RWPE2 (cell line): ENCODE results near the gene ADA.

Source experiments
- ATAC-seq: fragments of 200-7000 bp; cut with Tn5 transposase; 3 replicates; pipeline ENCODE4 v1.9.1; 2021; ENCODE audit warnings: low read depth
- DNase-seq: peaks from one replicate; pipeline ENCODE4 v3.0.0-alpha.2; 2020; ENCODE audit warnings: low spot score
- H3K27ac ChIP-seq: fragments of 450-650 bp; 2 replicates; pipeline ENCODE4 v1.5.1; 2017; ENCODE audit warnings: mild to moderate bottlenecking; ENCODE audit not compliant: poor library complexity, severe bottlenecking
- H3K27me3 ChIP-seq: fragments of 250-450 bp; sonication (Bioruptor Pico); 2 replicates; pipeline ENCODE4 v1.5.1; 2021; ENCODE audit warnings: mild to moderate bottlenecking, moderate library complexity; ENCODE audit not compliant: insufficient read depth, poor library complexity, severe bottlenecking
- H3K36me3 ChIP-seq: fragments of 250-450 bp; sonication (Bioruptor Pico); 2 replicates; pipeline ENCODE4 v1.5.1; 2020; ENCODE audit warnings: low read depth, mild to moderate bottlenecking, moderate library complexity
- H3K4me1 ChIP-seq: fragments of 250-450 bp; sonication (Bioruptor Pico); 2 replicates; pipeline ENCODE4 v1.5.1; 2021; ENCODE audit warnings: mild to moderate bottlenecking, moderate library complexity; ENCODE audit not compliant: insufficient read depth, poor library complexity, severe bottlenecking
- H3K4me3 ChIP-seq: fragments of 250-450 bp; sonication (Bioruptor Pico); 2 replicates; pipeline ENCODE4 v1.5.1; 2021; ENCODE audit warnings: mild to moderate bottlenecking, moderate library complexity; ENCODE audit not compliant: severe bottlenecking
- H3K9me3 ChIP-seq: fragments of 250-450 bp; sonication (Bioruptor Pico); 2 replicates; pipeline ENCODE4 v1.5.1; 2021; ENCODE audit warnings: mild to moderate bottlenecking, moderate library complexity; ENCODE audit not compliant: severe bottlenecking
- TF ChIP-seq, protein P1 (sequence below): fragments of 450-650 bp; IDR thresholded peaks from one replicate; pipeline ENCODE4 v1.5.1; 2017; ENCODE audit warnings: mild to moderate bottlenecking, moderate library complexity; ENCODE audit not compliant: poor library complexity, severe bottlenecking

Gene ADA

DNA sequence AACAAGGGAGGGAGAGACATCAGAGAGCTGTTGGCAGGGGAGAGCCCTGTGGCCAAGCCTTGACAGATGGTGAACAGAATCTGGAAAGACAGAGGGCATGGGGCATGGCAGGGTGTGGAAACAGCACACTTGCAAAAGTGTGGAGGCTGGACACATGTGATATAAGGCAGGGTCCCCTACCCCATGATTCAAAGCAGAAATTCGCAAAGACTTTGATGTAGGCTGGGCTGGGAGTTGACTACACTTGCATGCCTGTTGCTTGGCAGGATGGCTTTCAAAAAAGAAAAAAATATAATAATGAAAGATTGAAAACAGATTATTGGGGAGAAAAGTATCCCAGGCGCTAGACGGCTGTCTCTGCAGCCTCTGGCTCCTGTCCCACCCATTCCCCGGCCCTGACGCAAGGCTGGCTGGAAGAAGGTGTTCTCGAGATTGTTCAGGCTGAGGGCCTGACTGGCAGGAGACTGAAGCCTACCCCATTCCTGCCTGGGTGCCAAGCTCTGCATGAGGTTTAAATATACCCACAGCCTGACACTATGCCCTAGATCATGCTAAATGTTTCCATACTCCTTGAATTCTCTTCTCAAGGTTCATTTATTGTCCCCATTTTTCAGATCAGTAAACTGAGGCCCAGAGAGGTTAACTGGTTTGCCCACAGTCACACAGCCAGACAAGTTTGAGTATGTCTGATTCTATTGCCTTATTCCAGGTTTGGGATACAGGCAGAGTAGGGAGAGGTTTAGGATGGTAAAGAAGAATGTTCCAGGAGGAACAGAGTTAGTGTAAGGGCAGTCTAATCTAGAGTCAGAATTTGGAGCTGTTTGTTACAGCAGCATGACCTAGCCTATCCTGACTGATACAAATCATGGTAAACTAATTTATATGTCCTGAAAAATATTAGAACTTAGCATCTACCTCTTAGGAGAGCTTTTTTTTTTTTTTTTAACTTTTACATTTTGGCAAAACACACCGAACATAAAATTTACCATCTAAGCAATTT is 40.2 kb upstream of the ADA start:
- H3K9me3 ChIP-seq, result peaks cover 4% of the 10 kb centered on the region
- H3K4me3 ChIP-seq, result no peak overlapping the region
- TF ChIP-seq, protein P1, sequence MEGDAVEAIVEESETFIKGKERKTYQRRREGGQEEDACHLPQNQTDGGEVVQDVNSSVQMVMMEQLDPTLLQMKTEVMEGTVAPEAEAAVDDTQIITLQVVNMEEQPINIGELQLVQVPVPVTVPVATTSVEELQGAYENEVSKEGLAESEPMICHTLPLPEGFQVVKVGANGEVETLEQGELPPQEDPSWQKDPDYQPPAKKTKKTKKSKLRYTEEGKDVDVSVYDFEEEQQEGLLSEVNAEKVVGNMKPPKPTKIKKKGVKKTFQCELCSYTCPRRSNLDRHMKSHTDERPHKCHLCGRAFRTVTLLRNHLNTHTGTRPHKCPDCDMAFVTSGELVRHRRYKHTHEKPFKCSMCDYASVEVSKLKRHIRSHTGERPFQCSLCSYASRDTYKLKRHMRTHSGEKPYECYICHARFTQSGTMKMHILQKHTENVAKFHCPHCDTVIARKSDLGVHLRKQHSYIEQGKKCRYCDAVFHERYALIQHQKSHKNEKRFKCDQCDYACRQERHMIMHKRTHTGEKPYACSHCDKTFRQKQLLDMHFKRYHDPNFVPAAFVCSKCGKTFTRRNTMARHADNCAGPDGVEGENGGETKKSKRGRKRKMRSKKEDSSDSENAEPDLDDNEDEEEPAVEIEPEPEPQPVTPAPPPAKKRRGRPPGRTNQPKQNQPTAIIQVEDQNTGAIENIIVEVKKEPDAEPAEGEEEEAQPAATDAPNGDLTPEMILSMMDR, result no peak
- H3K27ac ChIP-seq, result peak overlapping the region; percentile 77
- no peaks in the 10 kb centered on the region for H3K36me3 ChIP-seq
- peaks cover 22% of the 10 kb centered on the region for H3K4me1 ChIP-seq
- H3K27me3 ChIP-seq, result no peaks in the 10 kb centered on the region
- ATAC-seq (no peak), DNase-seq (no peak)

- H3K27me3 ChIP-seq, result no peaks in the 10 kb centered on the region
- no peaks in the 10 kb centered on the region for H3K36me3 ChIP-seq
- ATAC-seq, result no peak
- H3K27ac ChIP-seq, result no peak overlapping the region
- no peak for DNase-seq
- peaks cover 22% of the 10 kb centered on the region for H3K4me1 ChIP-seq
- TF ChIP-seq, protein P1, result no peak
- H3K4me3 ChIP-seq, result no peak overlapping the region
- H3K9me3 ChIP-seq, result peaks cover 4% of the 10 kb centered on the region
Measured at GRCh38 chr20:44690781-44691423, 39.4 kb upstream of the ADA start.

DNA sequence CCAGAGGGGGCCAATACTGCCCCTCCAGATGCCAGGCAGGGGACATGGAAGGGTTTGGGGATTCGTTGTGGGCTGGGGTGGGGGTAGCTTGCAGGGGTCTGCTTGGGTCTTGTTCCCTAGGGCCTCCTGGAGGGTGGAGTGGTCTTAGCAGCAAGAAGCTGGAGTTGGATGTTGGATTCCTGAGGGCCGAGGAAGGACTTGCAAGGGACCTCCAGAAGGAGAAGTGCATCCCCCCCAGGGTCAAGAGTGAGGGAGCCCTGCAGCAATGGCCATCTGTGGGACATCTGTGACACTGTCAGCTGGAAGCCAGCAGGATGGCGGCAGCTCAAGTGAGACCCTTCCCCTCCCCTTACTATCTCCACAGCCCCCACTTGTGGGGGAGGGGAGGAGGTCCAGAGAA is 38.3 kb upstream of the ADA start:
- Histone ChIP-seq H3K4me3 (no peak overlapping the region), H3K27me3 (no peaks in the 10 kb centered on the region), H3K4me1 (peaks cover 14% of the 10 kb centered on the region), H3K27ac (no peak overlapping the region), H3K9me3 (peaks cover 4% of the 10 kb centered on the region), H3K36me3 (no peaks in the 10 kb centered on the region)
- TF ChIP-seq, protein P1, result no peak
- DNase-seq (no peak), ATAC-seq (no peak)

DNA sequence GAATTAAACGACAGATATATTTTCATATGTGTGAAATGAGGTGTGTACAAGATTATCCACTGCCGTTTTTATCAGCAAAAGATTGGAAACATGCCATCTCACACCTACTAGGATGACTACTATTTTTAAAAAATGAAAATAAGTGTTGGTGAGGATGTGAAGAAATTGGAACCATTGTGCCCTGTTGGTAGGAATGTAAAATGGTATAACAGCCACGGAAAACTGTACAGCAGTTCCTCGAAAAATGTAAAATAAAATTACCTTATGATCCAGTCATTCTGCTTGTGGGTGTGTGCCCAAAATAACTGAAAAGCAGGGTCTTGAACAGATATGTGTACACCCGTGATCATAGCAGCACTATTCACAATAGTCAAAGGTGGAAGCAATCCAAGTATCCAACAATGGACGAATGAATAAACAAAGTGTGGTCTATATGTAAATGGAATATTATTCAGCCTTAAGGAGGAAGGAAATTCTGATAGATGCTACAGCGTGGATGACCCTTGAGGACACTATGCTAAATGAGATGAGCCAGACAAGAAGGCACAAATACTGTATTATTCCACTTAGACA is 36.6 kb upstream of the ADA start:
- H3K27ac ChIP-seq, result no peak overlapping the region
- H3K36me3 ChIP-seq, result no peaks in the 10 kb centered on the region
- peaks cover 8% of the 10 kb centered on the region for H3K4me1 ChIP-seq
- ATAC-seq (no peak), DNase-seq (no peak)
- no peaks in the 10 kb centered on the region for H3K27me3 ChIP-seq
- no peak overlapping the region for H3K4me3 ChIP-seq
- TF ChIP-seq, protein P1, result peak; percentile 22
- peaks cover 4% of the 10 kb centered on the region for H3K9me3 ChIP-seq
